OCI-LY7 (cell line): ENCODE data around the gene UPF2. TPM values are rescaled to one million over a fixed set of nuclear protein-coding genes. Genes with fewer than 3 reads are reported as not detected.

ENCODE experiments used
- BruUV-seq: library from RNA; stranded (reverse); fragments of 400-500 nt; replicated peaks from 2 replicates; lab custom pipeline; 2021; lab: Mats Ljungman, UMichigan
- CTCF ChIA-PET: fragments of 300-600 bp; sonication (Branson Sonifier 250); formaldehyde crosslinking; loops from one replicate; lab custom pipeline; 2022; ENCODE audit warnings: antibody characterized with exemption; ENCODE audit not compliant: unreplicated experiment; lab: Charles Lee
- POLR2A ChIA-PET: fragments of 300-600 bp; sonication (Branson Sonifier 250); formaldehyde crosslinking; loops from one replicate; lab custom pipeline; 2022; ENCODE audit warnings: antibody characterized with exemption; lab: Charles Lee
- DNase-seq: peaks from one replicate; pipeline ENCODE4 v3.0.0-alpha.2; 2015; ENCODE audit warnings: low spot score
- H2AFZ ChIP-seq: fragments of 200-600 bp; sonication (generic), shearing (Covaris generic); 2 replicates; pipeline ENCODE4 v1.6.1; 2014; ENCODE audit warnings: mild to moderate bottlenecking, antibody characterized with exemption, low read length, moderate library complexity
- H3K27ac ChIP-seq: fragments of 200-600 bp; sonication (generic); 2 replicates; pipeline ENCODE4 v1.5.1; 2014; ENCODE audit warnings: mixed run types, low read depth, mild to moderate bottlenecking, moderate library complexity, low read length, inconsistent platforms; ENCODE audit not compliant: poor library complexity, severe bottlenecking
- H3K36me3 ChIP-seq: fragments of 200-600 bp; sonication (generic); 2 replicates; pipeline ENCODE4 v1.6.1; 2014; ENCODE audit warnings: mild to moderate bottlenecking, antibody characterized with exemption, low read length, moderate library complexity, mixed read lengths; ENCODE audit not compliant: insufficient read depth
- H3K4me1 ChIP-seq: fragments of 200-600 bp; sonication (generic); 2 replicates; pipeline ENCODE4 v1.5.1; 2014; ENCODE audit warnings: mild to moderate bottlenecking, low read length; ENCODE audit not compliant: insufficient read depth, poor library complexity, severe bottlenecking
- H3K4me2 ChIP-seq: fragments of 200-600 bp; sonication (generic); 2 replicates; pipeline ENCODE4 v1.6.1; 2014; ENCODE audit warnings: mild to moderate bottlenecking, low read length
- H3K4me3 ChIP-seq: fragments of 200-600 bp; sonication (generic); 2 replicates; pipeline ENCODE4 v1.5.1; 2014; ENCODE audit warnings: mild to moderate bottlenecking, low read depth, low read length; ENCODE audit not compliant: poor library complexity, severe bottlenecking
- H3K79me2 ChIP-seq: fragments of 200-600 bp; sonication (generic); 2 replicates; pipeline ENCODE4 v1.6.1; 2016; ENCODE audit warnings: low read depth, mild to moderate bottlenecking, low read length, moderate library complexity, mixed read lengths; ENCODE audit not compliant: insufficient read depth
- H3K9me2 ChIP-seq: fragments of 200-600 bp; sonication (generic); 2 replicates; pipeline ENCODE4 v1.6.1; 2016; ENCODE audit warnings: mild to moderate bottlenecking, low read length, mixed read lengths; ENCODE audit not compliant: insufficient read depth
- H3K9me3 ChIP-seq: fragments of 200-600 bp; sonication (generic); 2 replicates; pipeline ENCODE4 v1.6.1; 2014; ENCODE audit warnings: mild to moderate bottlenecking, mixed run types, low read length, mixed read lengths
- H4K20me1 ChIP-seq: fragments of 200-600 bp; sonication (generic); 2 replicates; pipeline ENCODE4 v1.6.1; 2014; ENCODE audit warnings: mild to moderate bottlenecking, antibody characterized with exemption, low read length, moderate library complexity, mixed read lengths; ENCODE audit not compliant: insufficient read depth
- CTCF ChIP-seq: fragments of 200-600 bp; sonication (generic); conservative IDR thresholded peaks from 2 replicates; pipeline ENCODE4 v1.5.1; 2014; ENCODE audit warnings: mild to moderate bottlenecking, antibody characterized with exemption, low read length, moderate library complexity, mixed read lengths
- EZH2phosphoT487 ChIP-seq: fragments of 200-600 bp; sonication (generic); IDR thresholded peaks from 2 replicates; pipeline ENCODE4 v1.6.1; 2018; ENCODE audit warnings: low read depth, borderline replicate concordance, mild to moderate bottlenecking, mixed run types, antibody characterized with exemption, low read length, moderate library complexity, mixed read lengths
- intact Hi-C: fragments of 100-400 bp; cut with micrococcal nuclease; formaldehyde crosslinking; loops from one replicate; pipeline ENCODE4 v1.10.0; 2022; ENCODE audit not compliant: unreplicated experiment
- total RNA-seq, 2 experiments: library from RNA; depleted of rRNA in 1 of 2; stranded (reverse); fragments of >200 nt in 1 of 2; shearing (Covaris generic) in 1 of 2; gene quantifications; 2 replicates each; pipeline ENCODE4 v1.2.3, GENCODE V29; 2014 to 2022

Gene UPF2
- total RNA-seq, 2 experiments from 2014 or later: 24.8 to 46.8 TPM

GRCh38 chr10:12025591-12025990, 17.0 kb downstream of the UPF2 start:
- H4K20me1 ChIP-seq: peaks cover 5% of the 10 kb centered on the region; the same call in 1 of the 2 replicates
- intact Hi-C loops: no loop called here
- H3K4me3 ChIP-seq: no peak overlapping the region
- CTCF ChIA-PET: no interaction called here
- no peak overlapping the region for H2AFZ ChIP-seq
- no peaks in the 10 kb centered on the region for H3K9me3 ChIP-seq
- H3K36me3 ChIP-seq: peaks cover 86% of the 10 kb centered on the region
- POLR2A ChIA-PET: interaction anchor here (0.8 to 1.1 kb wide), 3 partner anchors 32 to 48 kb away, joined by 3 to 5 read pairs (median 3); no protein-coding TSS in a partner anchor
- peaks cover 18% of the 10 kb centered on the region for H3K4me1 ChIP-seq
- no peak overlapping the region for H3K4me2 ChIP-seq
- DNase-seq: no peak
- no TSS peak for BruUV-seq
- TF ChIP-seq CTCF (no peak), EZH2phosphoT487 (no peak)
- H3K27ac ChIP-seq: no peak overlapping the region
- H3K79me2 ChIP-seq: peaks cover 88% of the 10 kb centered on the region
- H3K9me2 ChIP-seq: no peaks in the 10 kb centered on the region

GRCh38 chr10:12022580-12023257, 19.9 kb downstream of the UPF2 start:
- POLR2A ChIA-PET: interaction anchor here (0.7 to 1.4 kb wide), 7 partner anchors 8 to 529 kb away, joined by 3 to 7 read pairs (median 4); no protein-coding TSS in a partner anchor
- peak overlapping the region; percentile 6 for H3K4me3 ChIP-seq

More at GRCh38 chr10:12022580-12023257, 19.9 kb downstream of the UPF2 start:
- CTCF ChIA-PET: interaction anchor here (0.5 kb wide), 1 partner anchor 33 kb away, joined by 3 read pairs; no protein-coding TSS in a partner anchor
- Histone ChIP-seq H3K27ac (no peak overlapping the region), H3K9me3 (no peaks in the 10 kb centered on the region), H4K20me1 (peaks cover 9% of the 10 kb centered on the region; the same call in 1 of the 2 replicates), H3K4me1 (peaks cover 18% of the 10 kb centered on the region), H3K36me3 (peaks cover 68% of the 10 kb centered on the region), H3K9me2 (no peaks in the 10 kb centered on the region), H2AFZ (no peak overlapping the region), H3K79me2 (peaks cover 90% of the 10 kb centered on the region), H3K4me2 (peak overlapping the region; percentile 44)
- no peak for DNase-seq
- BruUV-seq: no TSS peak
- intact Hi-C loops: no loop called here
- TF ChIP-seq CTCF: no peak
- TF ChIP-seq EZH2phosphoT487: no peak
